Stimulated activated CD8-positive, alpha-beta memory T cell treated with anti-CD3 and anti-CD28 coated beads, Interleukin-15, amount 100 ng/mL, for 24 hours (primary cell): ENCODE results near the gene DIP2C.
"Not testable (repeated sequence)": the region's sequence is repeated elsewhere in the genome, so short reads cannot be mapped to it uniquely, and the experiment has no call there.

Experiments used
- DNase-seq: peaks from one replicate; pipeline ENCODE4 v3.0.0-alpha.2; 2020; ENCODE audit warnings: low read depth

Gene DIP2C

GRCh38 chr10:657816-658350 lies 31.6 kb downstream of the DIP2C start:
- not testable (repeated sequence) for DNase-seq

- no peak for DNase-seq
These were observed 32.6 kb downstream of the DIP2C start for GRCh38 chr10:656883-657282.

- DNase-seq = no peak
These were observed 34.3 kb downstream of the DIP2C start for GRCh38 chr10:655184-655583.

GRCh38 chr10:654647-654996 lies 34.8 kb downstream of the DIP2C start:
- DNase-seq = no peak

GRCh38 chr10:653991-654646 lies 35.3 kb downstream of the DIP2C start:
- no peak for DNase-seq

GRCh38 chr10:652832-653459 lies 36.5 kb downstream of the DIP2C start:
- not testable (repeated sequence) for DNase-seq

- DNase-seq = no peak
These were observed 37.2 kb downstream of the DIP2C start for GRCh38 chr10:652233-652632.

GRCh38 chr10:651692-652091 lies 37.8 kb downstream of the DIP2C start:
- no peak for DNase-seq

- DNase-seq = no peak
These were observed 38.4 kb downstream of the DIP2C start for GRCh38 chr10:650886-651615.

- DNase-seq = no peak
These were observed 39.0 kb downstream of the DIP2C start for GRCh38 chr10:650441-650851.

- DNase-seq = no peak
These were observed 39.5 kb downstream of the DIP2C start for GRCh38 chr10:649798-650440.

- no peak for DNase-seq
These were observed 40.0 kb downstream of the DIP2C start for GRCh38 chr10:649445-649797.

- not testable (repeated sequence) for DNase-seq
These were observed 42.4 kb downstream of the DIP2C start for GRCh38 chr10:647019-647418.

- no peak for DNase-seq
These were observed 43.3 kb downstream of the DIP2C start for GRCh38 chr10:646118-646524.

- DNase-seq = no peak
These were observed 44.5 kb downstream of the DIP2C start for GRCh38 chr10:644943-645334.

- no peak for DNase-seq
These were observed 45.2 kb downstream of the DIP2C start for GRCh38 chr10:644076-644942.

GRCh38 chr10:642186-642890 lies 47.1 kb downstream of the DIP2C start:
- DNase-seq = no peak

- DNase-seq = no peak
These were observed 48.1 kb downstream of the DIP2C start for GRCh38 chr10:641149-642010.

- DNase-seq = no peak
These were observed 48.8 kb downstream of the DIP2C start for GRCh38 chr10:640673-641045.
